Measurements from ENCODE around the gene TMEM202. TPM values are rescaled to one million over a fixed set of nuclear protein-coding genes. Genes with fewer than 3 reads are reported as not detected.

Gene TMEM202
- total and polyA plus RNA-seq, 2 experiments from 2014 or later, result not detected

DNA sequence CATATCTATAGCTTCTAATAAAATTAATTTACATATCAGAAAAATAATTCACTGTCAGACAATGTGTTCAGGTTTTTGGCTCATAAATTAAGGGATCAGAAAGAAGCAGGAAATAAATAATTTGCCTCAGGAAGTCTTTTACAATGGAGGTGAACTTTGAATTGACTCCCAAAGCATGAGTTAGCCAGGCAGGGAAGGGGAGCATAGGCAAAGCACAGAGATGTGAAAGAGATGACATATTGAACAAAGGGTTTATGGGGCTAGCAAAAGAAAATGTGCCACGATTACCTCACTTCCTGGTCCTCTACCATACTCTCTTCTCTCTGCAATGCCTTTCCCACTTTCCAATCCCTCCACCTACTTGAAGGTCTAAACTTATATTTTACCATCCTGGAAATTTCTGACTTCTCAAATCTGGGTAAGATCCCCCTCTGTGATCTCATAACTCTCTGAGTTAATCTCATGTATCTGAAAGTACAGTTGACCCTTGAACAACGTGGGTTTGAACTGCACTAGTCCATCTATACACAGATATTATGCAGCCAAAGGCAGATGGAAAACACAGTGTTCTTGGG, 18.2 kb upstream of the TMEM202 start:
- no peaks in the 10 kb centered on the region for H3K9me2 ChIP-seq (ENCODE audit: insufficient read depth)
- H3K27me3 ChIP-seq (ENCODE audit: insufficient read depth), result no peaks in the 10 kb centered on the region
- H3K36me3 Mint-ChIP-seq (ENCODE audit: low read depth), result no peaks in the 10 kb centered on the region
- no peak overlapping the region for H3K4me2 ChIP-seq
- 0 out of 2 replicates have a peak, but pooled peaks cover 4% of the 10 kb centered on the region for H3F3A ChIP-seq (replicated peaks; ENCODE audit: low read depth)
- peaks cover 9% of the 10 kb centered on the region; the same call in 1 of the 2 replicates for H3K4me1 ChIP-seq (ENCODE audit: insufficient read depth)
- DNase-seq (ENCODE audit: low spot score) (no peak), ATAC-seq (no peak)
- no peak overlapping the region for H3K4me3 ChIP-seq
- TF ChIP-seq JUNB (IDR thresholded peaks at IDR 0.05; ENCODE audit: unreplicated experiment) (no peak), STAT1 (IDR thresholded peaks at IDR 0.05; ENCODE audit: unreplicated experiment) (no peak), EZH2phosphoT487 (IDR thresholded peaks at IDR 0.05; ENCODE audit: unreplicated experiment) (no peak)
- TF ChIP-seq, protein P1, sequence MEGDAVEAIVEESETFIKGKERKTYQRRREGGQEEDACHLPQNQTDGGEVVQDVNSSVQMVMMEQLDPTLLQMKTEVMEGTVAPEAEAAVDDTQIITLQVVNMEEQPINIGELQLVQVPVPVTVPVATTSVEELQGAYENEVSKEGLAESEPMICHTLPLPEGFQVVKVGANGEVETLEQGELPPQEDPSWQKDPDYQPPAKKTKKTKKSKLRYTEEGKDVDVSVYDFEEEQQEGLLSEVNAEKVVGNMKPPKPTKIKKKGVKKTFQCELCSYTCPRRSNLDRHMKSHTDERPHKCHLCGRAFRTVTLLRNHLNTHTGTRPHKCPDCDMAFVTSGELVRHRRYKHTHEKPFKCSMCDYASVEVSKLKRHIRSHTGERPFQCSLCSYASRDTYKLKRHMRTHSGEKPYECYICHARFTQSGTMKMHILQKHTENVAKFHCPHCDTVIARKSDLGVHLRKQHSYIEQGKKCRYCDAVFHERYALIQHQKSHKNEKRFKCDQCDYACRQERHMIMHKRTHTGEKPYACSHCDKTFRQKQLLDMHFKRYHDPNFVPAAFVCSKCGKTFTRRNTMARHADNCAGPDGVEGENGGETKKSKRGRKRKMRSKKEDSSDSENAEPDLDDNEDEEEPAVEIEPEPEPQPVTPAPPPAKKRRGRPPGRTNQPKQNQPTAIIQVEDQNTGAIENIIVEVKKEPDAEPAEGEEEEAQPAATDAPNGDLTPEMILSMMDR (conservative IDR thresholded peaks at IDR 0.05; ENCODE audit: low read depth in 2 of 2), result no peak
- TF ChIP-seq, protein P2, sequence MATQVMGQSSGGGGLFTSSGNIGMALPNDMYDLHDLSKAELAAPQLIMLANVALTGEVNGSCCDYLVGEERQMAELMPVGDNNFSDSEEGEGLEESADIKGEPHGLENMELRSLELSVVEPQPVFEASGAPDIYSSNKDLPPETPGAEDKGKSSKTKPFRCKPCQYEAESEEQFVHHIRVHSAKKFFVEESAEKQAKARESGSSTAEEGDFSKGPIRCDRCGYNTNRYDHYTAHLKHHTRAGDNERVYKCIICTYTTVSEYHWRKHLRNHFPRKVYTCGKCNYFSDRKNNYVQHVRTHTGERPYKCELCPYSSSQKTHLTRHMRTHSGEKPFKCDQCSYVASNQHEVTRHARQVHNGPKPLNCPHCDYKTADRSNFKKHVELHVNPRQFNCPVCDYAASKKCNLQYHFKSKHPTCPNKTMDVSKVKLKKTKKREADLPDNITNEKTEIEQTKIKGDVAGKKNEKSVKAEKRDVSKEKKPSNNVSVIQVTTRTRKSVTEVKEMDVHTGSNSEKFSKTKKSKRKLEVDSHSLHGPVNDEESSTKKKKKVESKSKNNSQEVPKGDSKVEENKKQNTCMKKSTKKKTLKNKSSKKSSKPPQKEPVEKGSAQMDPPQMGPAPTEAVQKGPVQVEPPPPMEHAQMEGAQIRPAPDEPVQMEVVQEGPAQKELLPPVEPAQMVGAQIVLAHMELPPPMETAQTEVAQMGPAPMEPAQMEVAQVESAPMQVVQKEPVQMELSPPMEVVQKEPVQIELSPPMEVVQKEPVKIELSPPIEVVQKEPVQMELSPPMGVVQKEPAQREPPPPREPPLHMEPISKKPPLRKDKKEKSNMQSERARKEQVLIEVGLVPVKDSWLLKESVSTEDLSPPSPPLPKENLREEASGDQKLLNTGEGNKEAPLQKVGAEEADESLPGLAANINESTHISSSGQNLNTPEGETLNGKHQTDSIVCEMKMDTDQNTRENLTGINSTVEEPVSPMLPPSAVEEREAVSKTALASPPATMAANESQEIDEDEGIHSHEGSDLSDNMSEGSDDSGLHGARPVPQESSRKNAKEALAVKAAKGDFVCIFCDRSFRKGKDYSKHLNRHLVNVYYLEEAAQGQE (IDR thresholded peaks at IDR 0.05; ENCODE audit: unreplicated experiment), result no peak
- TF ChIP-seq, protein P3, sequence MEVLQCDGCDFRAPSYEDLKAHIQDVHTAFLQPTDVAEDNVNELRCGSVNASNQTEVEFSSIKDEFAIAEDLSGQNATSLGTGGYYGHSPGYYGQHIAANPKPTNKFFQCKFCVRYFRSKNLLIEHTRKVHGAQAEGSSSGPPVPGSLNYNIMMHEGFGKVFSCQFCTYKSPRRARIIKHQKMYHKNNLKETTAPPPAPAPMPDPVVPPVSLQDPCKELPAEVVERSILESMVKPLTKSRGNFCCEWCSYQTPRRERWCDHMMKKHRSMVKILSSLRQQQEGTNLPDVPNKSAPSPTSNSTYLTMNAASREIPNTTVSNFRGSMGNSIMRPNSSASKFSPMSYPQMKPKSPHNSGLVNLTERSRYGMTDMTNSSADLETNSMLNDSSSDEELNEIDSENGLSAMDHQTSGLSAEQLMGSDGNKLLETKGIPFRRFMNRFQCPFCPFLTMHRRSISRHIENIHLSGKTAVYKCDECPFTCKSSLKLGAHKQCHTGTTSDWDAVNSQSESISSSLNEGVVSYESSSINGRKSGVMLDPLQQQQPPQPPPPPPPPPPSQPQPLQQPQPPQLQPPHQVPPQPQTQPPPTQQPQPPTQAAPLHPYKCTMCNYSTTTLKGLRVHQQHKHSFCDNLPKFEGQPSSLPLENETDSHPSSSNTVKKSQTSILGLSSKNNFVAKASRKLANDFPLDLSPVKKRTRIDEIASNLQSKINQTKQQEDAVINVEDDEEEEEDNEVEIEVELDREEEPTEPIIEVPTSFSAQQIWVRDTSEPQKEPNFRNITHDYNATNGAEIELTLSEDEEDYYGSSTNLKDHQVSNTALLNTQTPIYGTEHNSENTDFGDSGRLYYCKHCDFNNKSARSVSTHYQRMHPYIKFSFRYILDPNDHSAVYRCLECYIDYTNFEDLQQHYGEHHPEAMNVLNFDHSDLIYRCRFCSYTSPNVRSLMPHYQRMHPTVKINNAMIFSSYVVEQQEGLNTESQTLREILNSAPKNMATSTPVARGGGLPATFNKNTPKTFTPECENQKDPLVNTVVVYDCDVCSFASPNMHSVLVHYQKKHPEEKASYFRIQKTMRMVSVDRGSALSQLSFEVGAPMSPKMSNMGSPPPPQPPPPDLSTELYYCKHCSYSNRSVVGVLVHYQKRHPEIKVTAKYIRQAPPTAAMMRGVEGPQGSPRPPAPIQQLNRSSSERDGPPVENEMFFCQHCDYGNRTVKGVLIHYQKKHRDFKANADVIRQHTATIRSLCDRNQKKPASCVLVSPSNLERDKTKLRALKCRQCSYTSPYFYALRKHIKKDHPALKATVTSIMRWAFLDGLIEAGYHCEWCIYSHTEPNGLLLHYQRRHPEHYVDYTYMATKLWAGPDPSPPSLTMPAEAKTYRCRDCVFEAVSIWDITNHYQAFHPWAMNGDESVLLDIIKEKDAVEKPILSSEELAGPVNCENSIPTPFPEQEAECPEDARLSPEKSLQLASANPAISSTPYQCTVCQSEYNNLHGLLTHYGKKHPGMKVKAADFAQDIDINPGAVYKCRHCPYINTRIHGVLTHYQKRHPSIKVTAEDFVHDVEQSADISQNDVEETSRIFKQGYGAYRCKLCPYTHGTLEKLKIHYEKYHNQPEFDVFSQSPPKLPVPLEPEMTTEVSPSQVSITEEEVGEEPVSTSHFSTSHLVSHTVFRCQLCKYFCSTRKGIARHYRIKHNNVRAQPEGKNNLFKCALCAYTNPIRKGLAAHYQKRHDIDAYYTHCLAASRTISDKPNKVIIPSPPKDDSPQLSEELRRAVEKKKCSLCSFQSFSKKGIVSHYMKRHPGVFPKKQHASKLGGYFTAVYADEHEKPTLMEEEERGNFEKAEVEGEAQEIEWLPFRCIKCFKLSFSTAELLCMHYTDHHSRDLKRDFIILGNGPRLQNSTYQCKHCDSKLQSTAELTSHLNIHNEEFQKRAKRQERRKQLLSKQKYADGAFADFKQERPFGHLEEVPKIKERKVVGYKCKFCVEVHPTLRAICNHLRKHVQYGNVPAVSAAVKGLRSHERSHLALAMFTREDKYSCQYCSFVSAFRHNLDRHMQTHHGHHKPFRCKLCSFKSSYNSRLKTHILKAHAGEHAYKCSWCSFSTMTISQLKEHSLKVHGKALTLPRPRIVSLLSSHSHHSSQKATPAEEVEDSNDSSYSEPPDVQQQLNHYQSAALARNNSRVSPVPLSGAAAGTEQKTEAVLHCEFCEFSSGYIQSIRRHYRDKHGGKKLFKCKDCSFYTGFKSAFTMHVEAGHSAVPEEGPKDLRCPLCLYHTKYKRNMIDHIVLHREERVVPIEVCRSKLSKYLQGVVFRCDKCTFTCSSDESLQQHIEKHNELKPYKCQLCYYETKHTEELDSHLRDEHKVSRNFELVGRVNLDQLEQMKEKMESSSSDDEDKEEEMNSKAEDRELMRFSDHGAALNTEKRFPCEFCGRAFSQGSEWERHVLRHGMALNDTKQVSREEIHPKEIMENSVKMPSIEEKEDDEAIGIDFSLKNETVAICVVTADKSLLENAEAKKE (CRISPR knock-in tag; IDR thresholded peaks at IDR 0.05), result no peak
- H3K27ac Mint-ChIP-seq, result no peak overlapping the region
- H3K9me3 Mint-ChIP-seq, result peaks cover 7% of the 10 kb centered on the region; the same call in 2 of the 3 replicates
- H3K27me3 Mint-ChIP-seq (ENCODE audit: insufficient read depth, low read depth, poor library complexity), result peaks cover 20% of the 10 kb centered on the region
- H3K4me1 Mint-ChIP-seq, result peaks cover 13% of the 10 kb centered on the region
- no peaks in the 10 kb centered on the region for H3K36me3 ChIP-seq (ENCODE audit: insufficient read depth)
- H4K20me1 ChIP-seq (replicated peaks; ENCODE audit: insufficient read depth), result no peaks in the 10 kb centered on the region
- peaks cover 5% of the 10 kb centered on the region for H3K79me2 ChIP-seq (replicated peaks; ENCODE audit: insufficient read depth)
- H3K4me3 Mint-ChIP-seq, result no peak overlapping the region
- H2AFZ ChIP-seq, result no peak overlapping the region
- H3K27ac ChIP-seq (ENCODE audit: low read depth), result no peak overlapping the region
